ENCODE data around the gene RPS3. TPM values are rescaled to one million over a fixed set of nuclear protein-coding genes. Genes with fewer than 3 reads are reported as not detected.

The RPS3 gene
- total and polyA plus RNA-seq, 2 of the 13 experiments (the other 11 are each of a cell fraction or from before 2014, with no cell fraction given): 2,143 to 3,616 TPM

GRCh38 chr11:75422248-75423231 lies 23.2 kb downstream of the RPS3 start (continued):
- TF ChIP-seq THAP9 (CRISPR knock-in tag; IDR thresholded peaks at IDR 0.05; ENCODE audit: borderline replicate concordance): peak; percentile 62; the same call in 1 of the 2 replicates
- TF ChIP-seq JARID2 (CRISPR knock-in tag; IDR thresholded peaks at IDR 0.05; ENCODE audit: insufficient replicate concordance): no peak
- no peak for TF ChIP-seq EED (CRISPR knock-in tag; IDR thresholded peaks at IDR 0.05)
- TF ChIP-seq HNF4G (IDR thresholded peaks at IDR 0.05; ENCODE audit: borderline replicate concordance, low read depth, low read length): peak; percentile 32; the same call in 1 of the 2 replicates
- TF ChIP-seq HNF4G (CRISPR knock-in tag; IDR thresholded peaks at IDR 0.05; ENCODE audit: borderline replicate concordance, low read depth): 0 out of 2 replicates have a peak, but pooled peaks have one; percentile 44
- TF ChIP-seq PAXIP1 (CRISPR knock-in tag; conservative IDR thresholded peaks at IDR 0.05): peak; percentile 66
- TF ChIP-seq SMAD3 (CRISPR knock-in tag; IDR thresholded peaks at IDR 0.05): peak; percentile 52; the same call in 1 of the 2 replicates
- TF ChIP-seq ZBTB42 (CRISPR knock-in tag; IDR thresholded peaks at IDR 0.05): no peak
- TF ChIP-seq PBX2 (CRISPR knock-in tag; IDR thresholded peaks at IDR 0.05): no peak
- no peak for TF ChIP-seq TSC22D2 (CRISPR knock-in tag; IDR thresholded peaks at IDR 0.05; ENCODE audit: borderline replicate concordance)
- TF ChIP-seq PATZ1 (CRISPR knock-in tag; IDR thresholded peaks at IDR 0.05): no peak
- no peak for TF ChIP-seq HNRNPUL1 (IDR thresholded peaks at IDR 0.05; ENCODE audit: low read depth, low read length)
- no peak for TF ChIP-seq GPBP1L1 (CRISPR knock-in tag; IDR thresholded peaks at IDR 0.05)
- TF ChIP-seq ZKSCAN8 (CRISPR knock-in tag; IDR thresholded peaks at IDR 0.05; ENCODE audit: borderline replicate concordance): no peak
- TF ChIP-seq ZBTB7A (CRISPR knock-in tag; IDR thresholded peaks at IDR 0.05): no peak
- TF ChIP-seq HOXD1 (CRISPR knock-in tag; IDR thresholded peaks at IDR 0.05): 0 out of 2 replicates have a peak, but pooled peaks have one; percentile 52

All from HepG2 (cell line).